ENCODE results near the gene CTNNA1.

The CTNNA1 gene

DNA sequence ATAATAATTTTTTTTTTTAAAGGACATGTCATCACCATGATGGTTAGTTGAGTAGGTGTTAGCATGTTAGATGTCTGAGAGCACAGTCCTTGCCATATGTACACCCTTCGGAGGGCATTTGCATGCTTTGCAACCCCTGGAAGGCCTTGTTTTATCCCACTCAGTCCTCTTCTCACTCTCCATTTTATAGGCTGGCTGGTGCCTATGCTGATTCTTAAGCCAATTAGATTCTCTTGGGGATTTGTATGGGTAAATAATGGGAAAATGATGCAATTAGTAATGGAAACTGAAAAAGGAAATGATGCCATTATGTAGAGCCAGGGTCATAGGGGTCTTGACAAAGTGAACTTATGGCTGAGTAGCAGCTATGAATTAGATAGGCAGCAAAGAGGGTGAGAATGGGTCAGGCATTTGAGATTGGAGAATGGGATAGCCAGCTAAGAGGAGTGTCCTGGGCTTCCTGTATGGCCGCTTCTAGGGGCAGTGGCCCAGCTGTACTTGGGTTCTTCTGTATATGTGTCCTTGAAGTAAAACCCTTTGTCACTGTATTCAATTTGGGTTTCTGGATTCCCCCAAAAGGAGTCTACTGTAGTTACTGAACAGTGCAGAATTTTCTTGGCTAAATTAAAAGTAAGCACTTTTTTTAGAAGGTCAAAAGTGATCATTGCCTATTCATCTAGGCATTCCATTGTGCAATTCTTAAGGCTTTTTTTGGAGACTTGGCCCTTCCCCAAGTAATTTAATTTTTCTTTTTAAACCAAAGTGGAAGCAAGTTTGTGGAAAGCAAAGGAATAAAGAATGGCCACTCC, 90.3 kb downstream of the CTNNA1 start:
- H3K27ac ChIP-seq: peak overlapping the region in 1 of 2 donors; percentile 63

DNA sequence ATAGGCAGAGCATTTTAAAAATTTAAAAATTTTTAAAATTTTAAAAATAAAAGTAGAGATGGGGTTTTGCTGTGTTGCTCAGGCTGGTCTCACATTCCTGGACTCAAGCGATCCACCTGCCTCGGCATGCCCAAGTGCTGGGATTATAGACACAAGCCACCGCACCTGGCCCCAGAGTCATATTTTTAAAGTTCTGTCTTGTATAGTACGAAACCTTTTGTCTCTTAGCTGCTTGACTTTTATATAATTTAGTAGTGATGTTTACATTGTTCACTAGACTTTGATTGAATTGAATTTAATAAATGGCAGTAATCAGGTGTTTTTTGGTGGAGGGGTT, 90.9 kb downstream of the CTNNA1 start:
- no peak for DNase-seq (ENCODE audit: low spot score)
- no peak overlapping the region for H3K4me3 ChIP-seq
- TF ChIP-seq, protein P1, sequence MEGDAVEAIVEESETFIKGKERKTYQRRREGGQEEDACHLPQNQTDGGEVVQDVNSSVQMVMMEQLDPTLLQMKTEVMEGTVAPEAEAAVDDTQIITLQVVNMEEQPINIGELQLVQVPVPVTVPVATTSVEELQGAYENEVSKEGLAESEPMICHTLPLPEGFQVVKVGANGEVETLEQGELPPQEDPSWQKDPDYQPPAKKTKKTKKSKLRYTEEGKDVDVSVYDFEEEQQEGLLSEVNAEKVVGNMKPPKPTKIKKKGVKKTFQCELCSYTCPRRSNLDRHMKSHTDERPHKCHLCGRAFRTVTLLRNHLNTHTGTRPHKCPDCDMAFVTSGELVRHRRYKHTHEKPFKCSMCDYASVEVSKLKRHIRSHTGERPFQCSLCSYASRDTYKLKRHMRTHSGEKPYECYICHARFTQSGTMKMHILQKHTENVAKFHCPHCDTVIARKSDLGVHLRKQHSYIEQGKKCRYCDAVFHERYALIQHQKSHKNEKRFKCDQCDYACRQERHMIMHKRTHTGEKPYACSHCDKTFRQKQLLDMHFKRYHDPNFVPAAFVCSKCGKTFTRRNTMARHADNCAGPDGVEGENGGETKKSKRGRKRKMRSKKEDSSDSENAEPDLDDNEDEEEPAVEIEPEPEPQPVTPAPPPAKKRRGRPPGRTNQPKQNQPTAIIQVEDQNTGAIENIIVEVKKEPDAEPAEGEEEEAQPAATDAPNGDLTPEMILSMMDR (IDR thresholded peaks at IDR 0.05): no peak
- peak overlapping the region in 1 of 2 donors; percentile 48 for H3K27ac ChIP-seq

More for the DNA sequence above, 90.3 kb downstream of the CTNNA1 start:
- H3K4me3 ChIP-seq: no peak overlapping the region
- no peak for DNase-seq (ENCODE audit: low spot score)
- TF ChIP-seq, protein P1 (IDR thresholded peaks at IDR 0.05): no peak

DNA sequence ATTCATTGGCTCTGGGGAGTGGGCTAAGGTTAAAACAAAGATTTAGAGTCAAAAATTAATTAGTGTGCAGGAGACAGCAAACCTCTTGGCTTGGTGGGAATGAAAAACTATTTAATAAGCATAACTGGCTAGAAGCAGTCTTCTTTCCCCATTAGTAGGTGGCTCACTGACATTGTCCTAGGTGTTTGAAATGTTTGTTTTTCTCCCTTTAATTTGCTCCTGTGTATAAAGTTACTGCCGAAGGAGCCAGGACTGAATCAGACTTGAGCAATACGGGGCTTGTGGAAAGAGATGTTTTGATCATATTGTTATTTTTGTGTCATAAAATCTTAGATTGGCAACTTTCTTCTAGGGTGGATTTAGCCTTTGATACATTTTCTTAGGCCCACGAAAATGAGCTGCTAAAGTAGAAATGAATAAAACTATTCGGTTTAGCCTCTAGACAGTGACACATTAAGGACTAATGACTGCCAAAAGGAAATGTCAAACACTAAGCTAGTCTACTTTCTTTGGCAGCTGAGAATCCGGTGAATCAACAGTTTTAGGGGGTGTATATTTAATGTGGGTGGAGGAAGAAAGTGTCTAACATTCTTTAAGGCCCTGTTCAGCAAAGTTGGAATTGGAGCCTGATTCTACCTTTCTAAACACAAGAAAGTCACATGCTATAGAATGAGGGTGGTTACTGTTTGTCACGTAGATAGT, 91.7 kb downstream of the CTNNA1 start:
- no peak for DNase-seq (ENCODE audit: low spot score)
- Histone ChIP-seq H3K27ac (peak overlapping the region; percentile 54 to 66), H3K4me3 (peak overlapping the region; percentile 10)
- TF ChIP-seq, protein P1 (IDR thresholded peaks at IDR 0.05): no peak

DNA sequence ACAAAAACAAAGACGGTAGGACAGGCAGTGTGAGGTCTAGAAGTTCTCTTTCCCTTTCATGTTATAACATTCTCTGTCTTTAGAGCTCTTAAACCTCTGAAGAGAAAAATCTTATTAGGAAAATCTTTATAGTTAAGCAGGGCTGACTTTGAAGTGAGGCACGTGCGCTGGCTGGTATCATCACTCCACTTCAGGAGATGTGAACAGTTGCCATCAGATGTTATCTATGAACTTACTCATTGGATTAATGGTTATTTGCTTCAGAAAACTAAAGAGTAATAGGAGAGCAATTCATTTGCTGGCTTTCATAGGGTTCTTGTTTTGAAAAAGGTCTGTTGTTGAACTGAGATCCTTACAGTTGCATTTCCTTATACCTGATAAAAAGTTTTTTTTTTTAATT, 96.2 kb downstream of the CTNNA1 start:
- Histone ChIP-seq H3K4me3 (no peak overlapping the region), H3K27ac (no peak overlapping the region)
- no peak for DNase-seq (ENCODE audit: low spot score)
- TF ChIP-seq, protein P1 (IDR thresholded peaks at IDR 0.05): no peak

DNA sequence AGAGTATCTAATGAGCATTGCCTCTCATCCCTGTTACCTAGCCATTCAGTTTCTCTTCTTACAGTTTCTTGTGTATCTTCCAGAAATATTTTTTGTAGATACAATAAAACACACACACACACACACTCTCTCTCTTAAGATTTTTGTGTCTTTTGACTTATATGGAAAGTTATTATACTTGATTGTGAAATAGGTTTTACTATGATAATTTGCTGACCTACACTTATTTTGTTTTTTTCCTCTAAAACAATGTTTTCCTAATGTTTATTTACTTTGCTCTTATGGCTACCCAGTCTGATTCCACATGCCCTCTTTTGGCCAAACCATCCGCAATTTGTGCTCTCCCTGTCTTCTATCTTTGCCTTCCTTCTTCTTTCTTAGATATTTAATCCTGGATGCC, 96.7 kb downstream of the CTNNA1 start:
- H3K4me3 ChIP-seq: no peak overlapping the region
- DNase-seq (ENCODE audit: low spot score): no peak
- TF ChIP-seq, protein P1 (IDR thresholded peaks at IDR 0.05): no peak
- H3K27ac ChIP-seq: no peak overlapping the region

DNA sequence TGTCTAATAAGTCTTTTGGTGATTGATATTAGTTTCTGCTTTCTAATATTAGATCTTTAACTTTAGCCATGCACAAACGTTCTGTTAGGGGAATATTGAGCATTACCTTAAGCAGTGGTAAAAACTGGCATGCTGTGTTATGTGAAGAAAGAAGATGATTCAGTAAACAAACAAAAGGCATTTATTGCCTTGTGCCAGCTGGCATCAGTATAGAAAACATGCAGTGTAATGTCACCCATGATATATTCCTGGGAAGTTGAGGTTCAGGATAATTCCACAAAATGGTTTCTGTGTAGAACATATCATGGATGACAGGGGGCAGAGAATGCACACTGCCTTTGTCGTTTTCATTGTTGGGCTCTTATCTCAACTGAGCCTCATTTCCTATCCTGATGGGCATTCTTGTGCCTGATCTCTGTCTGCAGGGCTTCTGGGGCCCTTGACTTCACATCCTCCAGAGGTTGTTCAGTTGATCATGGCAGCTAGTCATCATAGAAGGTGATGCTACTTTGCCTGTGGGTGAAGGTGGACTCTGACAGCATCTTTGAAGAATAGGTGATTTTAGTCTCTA, 97.7 kb downstream of the CTNNA1 start:
- TF ChIP-seq, protein P1 (IDR thresholded peaks at IDR 0.05): no peak
- Histone ChIP-seq H3K27ac (no peak overlapping the region), H3K4me3 (no peak overlapping the region)
- no peak for DNase-seq (ENCODE audit: low spot score)
